GM21367 (cell line): ENCODE results near the gene CFAP46.
"Not testable (repeated sequence)": the region's sequence is repeated elsewhere in the genome, so short reads cannot be mapped to it uniquely, and the experiment has no call there.

Experiments used
- ATAC-seq: cut with Tn5 transposase; IDR thresholded peaks from one replicate; pipeline ENCODE4 v1.9.1; 2021; ENCODE audit not compliant: unreplicated experiment

Gene CFAP46

GRCh38 chr10:132931258-132932250, 10.8 kb downstream of the CFAP46 start:
- not testable (repeated sequence) for ATAC-seq

GRCh38 chr10:132930701-132931100, 11.7 kb downstream of the CFAP46 start:
- not testable (repeated sequence) for ATAC-seq

GRCh38 chr10:132929953-132930548, 12.3 kb downstream of the CFAP46 start:
- ATAC-seq, result no peak

GRCh38 chr10:132929480-132929879, 12.9 kb downstream of the CFAP46 start:
- ATAC-seq, result no peak

- no peak for ATAC-seq
Measured at GRCh38 chr10:132928261-132928660, 14.1 kb downstream of the CFAP46 start.

- no peak for ATAC-seq
Measured at GRCh38 chr10:132927824-132928223, 14.5 kb downstream of the CFAP46 start.

- ATAC-seq, result no peak
Measured at GRCh38 chr10:132926777-132927650, 15.4 kb downstream of the CFAP46 start.

- no peak for ATAC-seq
Measured at GRCh38 chr10:132926070-132926469, 16.3 kb downstream of the CFAP46 start.

- ATAC-seq, result no peak
Measured at GRCh38 chr10:132925614-132926013, 16.8 kb downstream of the CFAP46 start.

- ATAC-seq, result no peak
Measured at GRCh38 chr10:132925071-132925561, 17.3 kb downstream of the CFAP46 start.

- ATAC-seq, result no peak
Measured at GRCh38 chr10:132924046-132924952, 18.1 kb downstream of the CFAP46 start.

- ATAC-seq, result not testable (repeated sequence)
Measured at GRCh38 chr10:132923384-132923783, 19.0 kb downstream of the CFAP46 start.

- no peak for ATAC-seq
Measured at GRCh38 chr10:132922872-132923271, 19.5 kb downstream of the CFAP46 start.

- ATAC-seq, result no peak
Measured at GRCh38 chr10:132921818-132922807, 20.3 kb downstream of the CFAP46 start.

- no peak for ATAC-seq
Measured at GRCh38 chr10:132921086-132921485, 21.3 kb downstream of the CFAP46 start.

- ATAC-seq, result no peak
Measured at GRCh38 chr10:132920101-132920925, 22.1 kb downstream of the CFAP46 start.

GRCh38 chr10:132919374-132920100, 22.8 kb downstream of the CFAP46 start:
- no peak for ATAC-seq
